IMR-90 (cell line): ENCODE measurements around the gene RPS6KB1. TPM values are rescaled to one million over a fixed set of nuclear protein-coding genes. Genes with fewer than 3 reads are reported as not detected.

Experiments used
- ATAC-seq: fragments of 200-7000 bp; cut with Tn5 transposase; 2 replicates; pipeline ENCODE4 v1.9.1; 2020; ENCODE audit warnings: low read depth, mild to moderate bottlenecking, moderate library complexity
- BruUV-seq: library from RNA; stranded (reverse); fragments of 400-500 nt; replicated peaks from 2 replicates; lab custom pipeline; 2021; lab: Mats Ljungman, UMichigan
- CTCF ChIA-PET: fragments of 300-600 bp; formaldehyde crosslinking; extraction: SDS; loops from one replicate; lab custom pipeline; 2021; ENCODE audit warnings: antibody characterized with exemption; lab: Yijun Ruan, JAX
- POLR2A ChIA-PET: fragments of 300-600 bp; sonication (Branson Sonifier 250); formaldehyde crosslinking; loops from one replicate; lab custom pipeline; 2022; ENCODE audit warnings: antibody characterized with exemption; ENCODE audit not compliant: unreplicated experiment; lab: Charles Lee
- DNase-seq: peaks from one replicate; pipeline ENCODE4 v3.0.0; 2013
- H2AFZ ChIP-seq: replicated peaks from 2 replicates; pipeline ENCODE3; 2013; ENCODE audit warnings: low read length, mild to moderate bottlenecking; ENCODE audit not compliant: poor library complexity
- H2AK5ac ChIP-seq: 2 replicates; pipeline ENCODE4 v1.6.1; 2013; ENCODE audit warnings: low read depth, low read length, inconsistent platforms
- H2AK9ac ChIP-seq: replicated peaks from 2 replicates; pipeline ENCODE3; 2013; ENCODE audit warnings: mild to moderate bottlenecking, low read depth, low read length, moderate library complexity; ENCODE audit not compliant: poor library complexity
- H2BK120ac ChIP-seq: 2 replicates; pipeline ENCODE4 v1.6.1; 2013; ENCODE audit warnings: low read depth, low read length, inconsistent platforms
- H2BK15ac ChIP-seq: 3 replicates; pipeline ENCODE4 v1.6.1; 2013; ENCODE audit warnings: low read depth, low read length, inconsistent platforms
- H2BK20ac ChIP-seq: 2 replicates; pipeline ENCODE4 v1.6.1; 2013; ENCODE audit warnings: low read depth, mild to moderate bottlenecking, inconsistent platforms, low read length, moderate library complexity
- H2BK5ac ChIP-seq: 2 replicates; pipeline ENCODE4 v1.6.1; 2013; ENCODE audit warnings: mild to moderate bottlenecking, low read depth, low read length, inconsistent platforms; ENCODE audit not compliant: poor library complexity, severe bottlenecking
- H3K14ac ChIP-seq: replicated peaks from 2 replicates; pipeline ENCODE4 v1.6.1; 2013; ENCODE audit warnings: low read depth, low read length, inconsistent platforms
- H3K18ac ChIP-seq: 2 replicates; pipeline ENCODE4 v1.6.1; 2013; ENCODE audit warnings: low read depth, low read length, control low read depth
- H3K23ac ChIP-seq: 2 replicates; pipeline ENCODE4 v1.6.1; 2013; ENCODE audit warnings: low read depth, low read length, inconsistent platforms
- H3K27ac ChIP-seq: 2 replicates; pipeline ENCODE4 v1.5.1; 2013; ENCODE audit warnings: mild to moderate bottlenecking, control low read depth, low read length; ENCODE audit not compliant: insufficient read depth
- H3K27me3 ChIP-seq: 2 replicates; pipeline ENCODE4 v1.6.1; 2013; ENCODE audit warnings: low read length; ENCODE audit not compliant: control insufficient read depth, insufficient read depth
- H3K36me3 ChIP-seq: 2 replicates; pipeline ENCODE4 v1.6.1; 2013; ENCODE audit warnings: low read length, mixed read lengths; ENCODE audit not compliant: control insufficient read depth, insufficient read depth
- H3K4ac ChIP-seq: 2 replicates; pipeline ENCODE4 v1.6.1; 2013; ENCODE audit warnings: low read depth, low read length, inconsistent platforms
- H3K4me1 ChIP-seq: 2 replicates; pipeline ENCODE4 v1.6.1; 2013; ENCODE audit warnings: low read length, mixed read lengths; ENCODE audit not compliant: control insufficient read depth, insufficient read depth
- H3K4me2 ChIP-seq: 2 replicates; pipeline ENCODE4 v1.6.1; 2013; ENCODE audit warnings: low read depth, mild to moderate bottlenecking, control low read depth, low read length, moderate library complexity
- H3K4me3 ChIP-seq: 2 replicates; pipeline ENCODE4 v1.5.1; 2013; ENCODE audit warnings: low read depth, mild to moderate bottlenecking, control low read depth, low read length, moderate library complexity; ENCODE audit not compliant: insufficient read depth
- H3K56ac ChIP-seq: 2 replicates; pipeline ENCODE4 v1.6.1; 2013; ENCODE audit warnings: low read length, inconsistent platforms; ENCODE audit not compliant: insufficient read depth; ENCODE audit errors: extremely low read depth
- H3K79me1 ChIP-seq, 2 experiments: 2 replicates each; pipeline ENCODE4 v1.6.1; 2013; ENCODE audit warnings: low read length in 2 of 2, inconsistent platforms in 1 of 2, low read depth in 1 of 2
- H3K9ac ChIP-seq: 2 replicates; pipeline ENCODE4 v1.6.1; 2013; ENCODE audit warnings: low read depth, low read length, control low read depth
- H3K9me1 ChIP-seq: 2 replicates; pipeline ENCODE4 v1.6.1; 2013; ENCODE audit warnings: low read length, inconsistent platforms; ENCODE audit not compliant: insufficient read depth
- H3K9me3 ChIP-seq: 2 replicates; pipeline ENCODE4 v1.6.1; 2013; ENCODE audit warnings: low read length; ENCODE audit not compliant: control insufficient read depth, insufficient read depth
- H4K20me1 ChIP-seq: 2 replicates; pipeline ENCODE4 v1.6.1; 2013; ENCODE audit warnings: low read length, inconsistent platforms; ENCODE audit not compliant: insufficient read depth
- H4K5ac ChIP-seq: 2 replicates; pipeline ENCODE4 v1.6.1; 2013; ENCODE audit warnings: mild to moderate bottlenecking, low read depth, low read length, control low read depth
- H4K8ac ChIP-seq, 2 experiments: 2 replicates each; pipeline ENCODE4 v1.6.1; 2013; ENCODE audit warnings: low read depth in 2 of 2, low read length in 2 of 2, control low read depth in 1 of 2, inconsistent platforms in 1 of 2
- H4K91ac ChIP-seq: 2 replicates; pipeline ENCODE4 v1.6.1; 2013; ENCODE audit warnings: low read depth, low read length, inconsistent platforms; ENCODE audit not compliant: insufficient read depth
- CHD1 ChIP-seq: IDR thresholded peaks from 2 replicates; pipeline ENCODE4 v1.6.1; 2012; ENCODE audit warnings: low read depth, low read length, improper control_type of control experiment
- NFE2L2 ChIP-seq: fragments of 150-350 bp; IDR thresholded peaks from 2 replicates; pipeline ENCODE4 v1.6.1; 2016; ENCODE audit warnings: low read depth, mild to moderate bottlenecking, low read length
- RCOR1 ChIP-seq: IDR thresholded peaks from 2 replicates; pipeline ENCODE4 v1.6.1; 2012; ENCODE audit warnings: mild to moderate bottlenecking, low read length, improper control_type of control experiment; ENCODE audit not compliant: insufficient replicate concordance
- RFX5 ChIP-seq: IDR thresholded peaks from 2 replicates; pipeline ENCODE4 v1.8.0; 2012; ENCODE audit warnings: low read depth, mild to moderate bottlenecking, low read length, moderate library complexity
- WGBS, 2 experiments: methylation state at CpG; one replicate each; pipeline versions ENCODE4 v1.1.5 to v1.1.7; 2013; ENCODE audit warnings: missing lambda C conversion rate in 2 of 2; ENCODE audit not compliant: insufficient read length in 1 of 2; ENCODE audit errors: extremely low coverage in 2 of 2; 5-methylcytosine and 5-hydroxymethylcytosine counted together
- dilution Hi-C: fragments of 300-500 bp; cut with HindIII; formaldehyde crosslinking; loops from one replicate; pipeline ENCODE4 v1.14.3; 2018; ENCODE audit warnings: low sequenced_read_pairs; ENCODE audit not compliant: unreplicated experiment
- in situ Hi-C: fragments of 300-500 bp; cut with MboI; formaldehyde crosslinking; loops from 3 replicates; pipeline ENCODE4 v1.14.3; 2019; ENCODE audit warnings: low sequenced_read_pairs, inconsistent platforms, mixed read lengths
- intact Hi-C: fragments of 100-400 bp; cut with micrococcal nuclease; formaldehyde crosslinking; loops from 2 replicates; pipeline ENCODE4 v1.10.0; 2022
- polyA plus RNA-seq, 3 experiments: library from polyadenylated mRNA; depleted of rRNA; stranded (reverse); fragments of >200 nt; gene quantifications; 2 replicates each; pipeline ENCODE4 v1.2.3, GENCODE V29; 2012; ENCODE audit warnings: low replicate concordance in 1 of 3
- total RNA-seq: library from RNA; depleted of rRNA; stranded (reverse); fragments of >200 nt; gene quantifications from 2 replicates; pipeline ENCODE4 v1.2.3, GENCODE V29; 2012

Gene RPS6KB1
- total and polyA plus RNA-seq, 2 of the 4 experiments (the other 2 are of a cell fraction) = 11.7 to 20.3 TPM

GRCh38 chr17:59907467-59907866, 14.5 kb downstream of the RPS6KB1 start:
- Histone ChIP-seq H3K9me1 (peaks cover 7% of the 10 kb centered on the region; the same call in 1 of the 2 replicates), H3K79me1 (peaks cover 15 to 39% of the 10 kb centered on the region in 2 experiments), H2AFZ (no peak overlapping the region), H3K27ac (no peak overlapping the region), H3K23ac (no peak overlapping the region), H2AK5ac (no peak overlapping the region), H2BK15ac (no peak overlapping the region), H2BK20ac (no peak overlapping the region), H2AK9ac (no peak overlapping the region), H3K4me2 (no peak overlapping the region), H3K4me3 (no peak overlapping the region), H4K8ac (no peak overlapping the region), H3K4me1 (no peaks in the 10 kb centered on the region), H3K4ac (no peak overlapping the region), H2BK5ac (no peak overlapping the region), H3K9ac (no peak overlapping the region), H4K20me1 (peaks cover 22% of the 10 kb centered on the region), H4K91ac (no peak overlapping the region), H3K18ac (no peak overlapping the region), H3K9me3 (no peaks in the 10 kb centered on the region), H4K5ac (no peak overlapping the region), H3K36me3 (peaks cover 6% of the 10 kb centered on the region; the same call in 1 of the 2 replicates), H3K14ac (no peak overlapping the region), H3K56ac (no peak overlapping the region), H2BK120ac (no peak overlapping the region), H3K27me3 (no peaks in the 10 kb centered on the region)
- CTCF ChIA-PET = no interaction called here
- dilution Hi-C loops (no loop called here), intact Hi-C loops (no loop called here), in situ Hi-C loops (no loop called here)
- no peak for ATAC-seq
- no peak for DNase-seq
- BruUV-seq = no TSS peak
- POLR2A ChIA-PET = no interaction called here
- WGBS, 2 experiments = no CpG with 5 or more reads among the region's 3 CpGs
- TF ChIP-seq CHD1 (no peak), RCOR1 (no peak), RFX5 (no peak), NFE2L2 (no peak)
